ENCODE measurements around the gene KRTAP26-1.

KRTAP26-1 gene

GRCh38 chr21:30320215-30320614, at the start of gene KRTAP26-1:
TSS of gene KRTAP26-1 (minus strand) at chr21:30320315. CDS start at chr21:30320035, 280 bp downstream.
- no peaks in the 10 kb centered on the region for H3K9me3 ChIP-seq (ENCODE audit: control insufficient read depth, insufficient read depth, low read length)
- no peak within 1 kb of the TSS for H3K9ac ChIP-seq (ENCODE audit: low read depth, low read length)
- H3K36me3 ChIP-seq (ENCODE audit: insufficient read depth, low read length): no peaks in the 10 kb centered on the region
- H3K4me1 ChIP-seq (ENCODE audit: insufficient read depth, low read length): no peaks in the 10 kb centered on the region

GRCh38 chr21:30355906-30356305, 35.8 kb upstream of the KRTAP26-1 start:
- Histone ChIP-seq H3K36me3 (ENCODE audit: insufficient read depth, low read length) (no peaks in the 10 kb centered on the region), H3K9ac (ENCODE audit: low read depth, low read length) (no peak overlapping the region), H3K9me3 (ENCODE audit: control insufficient read depth, insufficient read depth, low read length) (no peaks in the 10 kb centered on the region), H3K4me1 (ENCODE audit: insufficient read depth, low read length) (no peaks in the 10 kb centered on the region)

GRCh38 chr21:30354308-30355005, 34.3 kb upstream of the KRTAP26-1 start:
- Histone ChIP-seq H3K9ac (ENCODE audit: low read depth, low read length) (no peak overlapping the region), H3K36me3 (ENCODE audit: insufficient read depth, low read length) (no peaks in the 10 kb centered on the region), H3K9me3 (ENCODE audit: control insufficient read depth, insufficient read depth, low read length) (no peaks in the 10 kb centered on the region), H3K4me1 (ENCODE audit: insufficient read depth, low read length) (no peaks in the 10 kb centered on the region)

- H3K4me1 ChIP-seq (ENCODE audit: insufficient read depth, low read length): no peaks in the 10 kb centered on the region
- no peaks in the 10 kb centered on the region for H3K9me3 ChIP-seq (ENCODE audit: control insufficient read depth, insufficient read depth, low read length)
- no peak overlapping the region for H3K9ac ChIP-seq (ENCODE audit: low read depth, low read length)
- H3K36me3 ChIP-seq (ENCODE audit: insufficient read depth, low read length): no peaks in the 10 kb centered on the region
These were observed 31.4 kb upstream of the KRTAP26-1 start for GRCh38 chr21:30351534-30351933.

GRCh38 chr21:30349572-30349971, 29.5 kb upstream of the KRTAP26-1 start:
- Histone ChIP-seq H3K9me3 (ENCODE audit: control insufficient read depth, insufficient read depth, low read length) (no peaks in the 10 kb centered on the region), H3K36me3 (ENCODE audit: insufficient read depth, low read length) (no peaks in the 10 kb centered on the region), H3K4me1 (ENCODE audit: insufficient read depth, low read length) (no peaks in the 10 kb centered on the region), H3K9ac (ENCODE audit: low read depth, low read length) (no peak overlapping the region)

- Histone ChIP-seq H3K4me1 (ENCODE audit: insufficient read depth, low read length) (no peaks in the 10 kb centered on the region), H3K9ac (ENCODE audit: low read depth, low read length) (no peak within 1 kb of the TSS), H3K9me3 (ENCODE audit: control insufficient read depth, insufficient read depth, low read length) (no peaks in the 10 kb centered on the region), H3K36me3 (ENCODE audit: insufficient read depth, low read length) (no peaks in the 10 kb centered on the region)
These were observed 28.4 kb upstream of the KRTAP26-1 start, which contains the start of gene KRTAP23-1 for GRCh38 chr21:30348506-30348905. TSS of gene KRTAP23-1 (minus strand) at chr21:30348606. CDS start at chr21:30348606, 0 bp downstream.

GRCh38 chr21:30345014-30345413, 24.9 kb upstream of the KRTAP26-1 start:
- Histone ChIP-seq H3K36me3 (ENCODE audit: insufficient read depth, low read length) (no peaks in the 10 kb centered on the region), H3K9me3 (ENCODE audit: control insufficient read depth, insufficient read depth, low read length) (no peaks in the 10 kb centered on the region), H3K4me1 (ENCODE audit: insufficient read depth, low read length) (no peaks in the 10 kb centered on the region), H3K9ac (ENCODE audit: low read depth, low read length) (no peak overlapping the region)

GRCh38 chr21:30340714-30341573, 20.8 kb upstream of the KRTAP26-1 start:
- no peaks in the 10 kb centered on the region for H3K4me1 ChIP-seq (ENCODE audit: insufficient read depth, low read length)
- no peaks in the 10 kb centered on the region for H3K36me3 ChIP-seq (ENCODE audit: insufficient read depth, low read length)
- H3K9me3 ChIP-seq (ENCODE audit: control insufficient read depth, insufficient read depth, low read length): no peaks in the 10 kb centered on the region
- H3K9ac ChIP-seq (ENCODE audit: low read depth, low read length): no peak overlapping the region

- Histone ChIP-seq H3K9ac (ENCODE audit: low read depth, low read length) (no peak overlapping the region), H3K36me3 (ENCODE audit: insufficient read depth, low read length) (no peaks in the 10 kb centered on the region), H3K4me1 (ENCODE audit: insufficient read depth, low read length) (no peaks in the 10 kb centered on the region), H3K9me3 (ENCODE audit: control insufficient read depth, insufficient read depth, low read length) (no peaks in the 10 kb centered on the region)
These were observed 18.6 kb upstream of the KRTAP26-1 start for GRCh38 chr21:30338717-30339116.

GRCh38 chr21:30337772-30338171, 17.7 kb upstream of the KRTAP26-1 start:
- H3K9ac ChIP-seq (ENCODE audit: low read depth, low read length): no peak overlapping the region
- no peaks in the 10 kb centered on the region for H3K4me1 ChIP-seq (ENCODE audit: insufficient read depth, low read length)
- H3K36me3 ChIP-seq (ENCODE audit: insufficient read depth, low read length): no peaks in the 10 kb centered on the region
- no peaks in the 10 kb centered on the region for H3K9me3 ChIP-seq (ENCODE audit: control insufficient read depth, insufficient read depth, low read length)

GRCh38 chr21:30337276-30337744, 17.2 kb upstream of the KRTAP26-1 start, which contains the start of gene KRTAP27-1:
TSS of gene KRTAP27-1 (minus strand) at chr21:30337694. CDS start at chr21:30337668, 26 bp downstream.
- no peaks in the 10 kb centered on the region for H3K36me3 ChIP-seq (ENCODE audit: insufficient read depth, low read length)
- no peaks in the 10 kb centered on the region for H3K4me1 ChIP-seq (ENCODE audit: insufficient read depth, low read length)
- H3K9ac ChIP-seq (ENCODE audit: low read depth, low read length): no peak within 1 kb of the TSS
- no peaks in the 10 kb centered on the region for H3K9me3 ChIP-seq (ENCODE audit: control insufficient read depth, insufficient read depth, low read length)

GRCh38 chr21:30336596-30336995, 16.5 kb upstream of the KRTAP26-1 start:
- Histone ChIP-seq H3K4me1 (ENCODE audit: insufficient read depth, low read length) (no peaks in the 10 kb centered on the region), H3K36me3 (ENCODE audit: insufficient read depth, low read length) (no peaks in the 10 kb centered on the region), H3K9me3 (ENCODE audit: control insufficient read depth, insufficient read depth, low read length) (no peaks in the 10 kb centered on the region)

GRCh38 chr21:30333736-30334135, 13.6 kb upstream of the KRTAP26-1 start:
- no peaks in the 10 kb centered on the region for H3K9me3 ChIP-seq (ENCODE audit: control insufficient read depth, insufficient read depth, low read length)
- no peaks in the 10 kb centered on the region for H3K36me3 ChIP-seq (ENCODE audit: insufficient read depth, low read length)
- no peak overlapping the region for H3K9ac ChIP-seq (ENCODE audit: low read depth, low read length)
- H3K4me1 ChIP-seq (ENCODE audit: insufficient read depth, low read length): no peaks in the 10 kb centered on the region

More at GRCh38 chr21:30336596-30336995, 16.5 kb upstream of the KRTAP26-1 start:
- H3K9ac ChIP-seq (ENCODE audit: low read depth, low read length): no peak overlapping the region

- no peaks in the 10 kb centered on the region for H3K9me3 ChIP-seq (ENCODE audit: control insufficient read depth, insufficient read depth, low read length)
- H3K36me3 ChIP-seq (ENCODE audit: insufficient read depth, low read length): no peaks in the 10 kb centered on the region
- no peak overlapping the region for H3K9ac ChIP-seq (ENCODE audit: low read depth, low read length)
- no peaks in the 10 kb centered on the region for H3K4me1 ChIP-seq (ENCODE audit: insufficient read depth, low read length)
These were observed 12.6 kb upstream of the KRTAP26-1 start for GRCh38 chr21:30332681-30333080.

All from ES-I3 (cell line).